Heart left ventricle (tissue), 13 donors: ENCODE data around the gene RIMS1.

Experiments used
- POLR2A ChIP-seq, 2 donors: fragments of 450-650 bp; IDR thresholded peaks; one replicate each; pipeline ENCODE4 v1.6.1; 2017; ENCODE audit warnings: antibody characterized with exemption in 2 of 2, mild to moderate bottlenecking in 2 of 2, moderate library complexity in 2 of 2
- TF ChIP-seq, protein P1 (sequence below), 12 donors: fragments of 200-600 bp; sonication (generic) in 4 of 12; IDR thresholded peaks; one replicate each; pipeline versions ENCODE4 v1.5.0 to v1.8.0; 2018 to 2022; ENCODE audit warnings: antibody characterized with exemption in 12 of 12, mild to moderate bottlenecking in 5 of 12
- donor health status: ischemic (EF 13 %, LVEDD 7.1; RV severe dilation, severe dysfunction).
- donor health status: DM: no; HTN: yes; CAD: no.
- donor health status: DM: no; HTN: no; CAD: no.
- donor health status: ischemic (EF 25% LVEDD 6.9; RV normal size, moderate dysfunction).
- donor health status: ischemic (EF 25% LVEDD 5.7; RV mildly dilated, moderate dysfunction).
- donor health status: ischemic (EF 35%, LVEDD 5.7; RV mildly dilated, moderate dysfunction).
- donor health status: nonischemic (EF 11% LVEDD 7.7; RV severe dilation, severe dysfunction).
- donor health status: DM: yes; HTN: yes; CAD: no.
- donor health status: PGD.
- donor health status: ischemic (EF 29% LVEDD 5.4; RV normal size, mild dysfunction).
- donor health status: nonischemic (EF 23%, LVEDD 6.1; RV moderate dilation, normal function).

DNA sequence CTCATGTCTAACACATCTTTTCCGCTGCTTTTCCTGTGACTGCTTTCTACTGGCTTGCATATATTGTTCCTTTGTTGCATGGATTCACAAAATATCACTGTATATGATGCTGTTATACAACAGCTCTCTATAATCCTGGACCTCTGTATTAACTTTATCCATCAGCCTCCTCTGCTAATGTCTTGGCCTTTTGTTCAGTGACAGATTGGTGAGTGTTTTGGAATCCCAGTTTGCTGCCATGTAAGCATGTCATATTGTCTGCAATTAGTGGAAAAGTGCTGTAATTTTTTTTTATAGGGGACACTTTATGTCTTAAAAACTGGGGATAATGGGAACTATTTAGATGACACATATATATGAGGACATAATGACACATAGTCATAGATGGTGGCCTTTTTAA lies 3.0 kb downstream of the RIMS1 start:
- no peak for TF ChIP-seq POLR2A (IDR thresholded peaks at IDR 0.05)
- TF ChIP-seq, protein P1, sequence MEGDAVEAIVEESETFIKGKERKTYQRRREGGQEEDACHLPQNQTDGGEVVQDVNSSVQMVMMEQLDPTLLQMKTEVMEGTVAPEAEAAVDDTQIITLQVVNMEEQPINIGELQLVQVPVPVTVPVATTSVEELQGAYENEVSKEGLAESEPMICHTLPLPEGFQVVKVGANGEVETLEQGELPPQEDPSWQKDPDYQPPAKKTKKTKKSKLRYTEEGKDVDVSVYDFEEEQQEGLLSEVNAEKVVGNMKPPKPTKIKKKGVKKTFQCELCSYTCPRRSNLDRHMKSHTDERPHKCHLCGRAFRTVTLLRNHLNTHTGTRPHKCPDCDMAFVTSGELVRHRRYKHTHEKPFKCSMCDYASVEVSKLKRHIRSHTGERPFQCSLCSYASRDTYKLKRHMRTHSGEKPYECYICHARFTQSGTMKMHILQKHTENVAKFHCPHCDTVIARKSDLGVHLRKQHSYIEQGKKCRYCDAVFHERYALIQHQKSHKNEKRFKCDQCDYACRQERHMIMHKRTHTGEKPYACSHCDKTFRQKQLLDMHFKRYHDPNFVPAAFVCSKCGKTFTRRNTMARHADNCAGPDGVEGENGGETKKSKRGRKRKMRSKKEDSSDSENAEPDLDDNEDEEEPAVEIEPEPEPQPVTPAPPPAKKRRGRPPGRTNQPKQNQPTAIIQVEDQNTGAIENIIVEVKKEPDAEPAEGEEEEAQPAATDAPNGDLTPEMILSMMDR (IDR thresholded peaks at IDR 0.05) = no peak
